ENCODE data around the gene CARNS1.

The CARNS1 gene

DNA sequence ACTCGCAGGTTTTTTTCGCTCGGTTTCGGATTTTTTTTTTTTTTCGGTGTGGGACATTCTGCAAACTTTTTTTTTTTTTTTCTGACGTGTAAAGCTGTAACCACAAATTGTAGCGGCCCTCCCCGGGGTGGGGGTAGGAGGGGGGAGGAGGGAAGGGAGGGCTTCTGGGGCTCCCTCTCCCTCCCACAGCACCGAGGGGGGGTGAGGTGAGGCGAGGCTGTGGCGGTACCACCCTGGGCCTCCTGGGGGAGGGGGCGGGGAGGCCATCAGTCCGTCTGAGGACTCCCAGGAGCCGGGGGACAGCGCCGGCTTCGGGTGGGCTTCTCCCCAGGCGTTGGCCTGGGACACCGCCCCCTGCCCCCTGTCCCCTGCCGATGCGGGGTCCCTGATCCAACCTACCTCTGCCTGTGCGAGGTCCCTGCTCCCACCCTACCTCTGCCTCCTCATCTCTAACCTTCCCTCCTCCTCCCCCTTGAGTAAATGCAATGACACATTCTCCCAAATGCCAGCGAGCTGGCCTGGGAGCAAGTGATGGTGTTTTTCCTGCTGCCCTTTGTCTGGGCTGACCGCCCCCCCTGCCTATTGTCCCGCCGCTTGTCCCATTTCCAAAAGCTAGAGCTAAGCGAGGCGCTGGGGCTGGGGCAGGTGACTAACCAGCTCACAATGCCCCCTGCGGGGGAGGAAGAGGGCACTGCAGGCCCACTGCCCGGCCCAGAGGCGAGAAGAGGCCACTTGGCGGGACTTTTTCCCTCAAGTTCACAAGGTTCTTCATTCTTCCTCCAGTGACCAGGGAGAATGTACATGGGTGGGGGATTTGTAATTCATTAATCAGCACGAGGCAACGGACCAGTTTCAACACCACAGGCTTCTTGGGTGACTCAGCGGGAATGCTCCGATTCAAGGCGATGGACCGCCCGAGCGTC lies 41.6 kb upstream of the CARNS1 start:
- TF ChIP-seq, protein P1, sequence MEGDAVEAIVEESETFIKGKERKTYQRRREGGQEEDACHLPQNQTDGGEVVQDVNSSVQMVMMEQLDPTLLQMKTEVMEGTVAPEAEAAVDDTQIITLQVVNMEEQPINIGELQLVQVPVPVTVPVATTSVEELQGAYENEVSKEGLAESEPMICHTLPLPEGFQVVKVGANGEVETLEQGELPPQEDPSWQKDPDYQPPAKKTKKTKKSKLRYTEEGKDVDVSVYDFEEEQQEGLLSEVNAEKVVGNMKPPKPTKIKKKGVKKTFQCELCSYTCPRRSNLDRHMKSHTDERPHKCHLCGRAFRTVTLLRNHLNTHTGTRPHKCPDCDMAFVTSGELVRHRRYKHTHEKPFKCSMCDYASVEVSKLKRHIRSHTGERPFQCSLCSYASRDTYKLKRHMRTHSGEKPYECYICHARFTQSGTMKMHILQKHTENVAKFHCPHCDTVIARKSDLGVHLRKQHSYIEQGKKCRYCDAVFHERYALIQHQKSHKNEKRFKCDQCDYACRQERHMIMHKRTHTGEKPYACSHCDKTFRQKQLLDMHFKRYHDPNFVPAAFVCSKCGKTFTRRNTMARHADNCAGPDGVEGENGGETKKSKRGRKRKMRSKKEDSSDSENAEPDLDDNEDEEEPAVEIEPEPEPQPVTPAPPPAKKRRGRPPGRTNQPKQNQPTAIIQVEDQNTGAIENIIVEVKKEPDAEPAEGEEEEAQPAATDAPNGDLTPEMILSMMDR (IDR thresholded peaks at IDR 0.05): no peak

DNA sequence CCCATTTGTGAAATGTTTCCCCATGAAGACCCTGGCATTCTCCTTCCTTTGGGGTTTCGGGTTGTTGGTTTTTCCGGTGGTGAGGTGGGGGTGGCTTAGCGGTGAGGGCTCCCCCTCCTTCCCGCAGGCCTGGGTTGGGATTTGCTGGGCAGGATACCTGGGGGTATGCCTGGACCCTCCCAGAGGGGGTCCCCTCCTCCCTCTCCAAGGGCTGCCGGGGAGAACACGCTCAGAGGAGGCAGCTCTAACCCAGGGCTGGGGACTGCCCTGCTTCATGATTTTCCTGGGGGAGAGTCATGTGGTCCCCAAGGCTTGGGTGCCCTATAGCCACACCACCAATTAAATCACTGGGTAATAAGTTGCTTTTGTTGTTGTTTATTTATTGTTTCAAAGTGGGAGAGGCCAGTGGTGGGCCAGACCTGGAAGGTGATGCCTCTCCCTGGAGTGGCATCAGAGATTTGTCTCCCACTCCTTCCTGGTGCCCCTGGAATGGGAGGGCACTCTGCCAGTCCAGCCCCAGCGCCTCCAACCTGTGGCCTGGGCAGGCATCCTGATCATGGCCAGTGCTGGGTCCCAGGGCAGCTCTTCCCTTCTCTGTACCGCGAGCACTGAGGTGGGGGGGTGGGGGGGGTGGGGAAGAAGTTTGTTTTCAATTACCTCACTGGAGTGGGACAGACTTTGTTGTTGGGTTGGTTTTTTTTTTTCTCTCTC lies 40.8 kb upstream of the CARNS1 start:
- TF ChIP-seq, protein P1 (IDR thresholded peaks at IDR 0.05): no peak

DNA sequence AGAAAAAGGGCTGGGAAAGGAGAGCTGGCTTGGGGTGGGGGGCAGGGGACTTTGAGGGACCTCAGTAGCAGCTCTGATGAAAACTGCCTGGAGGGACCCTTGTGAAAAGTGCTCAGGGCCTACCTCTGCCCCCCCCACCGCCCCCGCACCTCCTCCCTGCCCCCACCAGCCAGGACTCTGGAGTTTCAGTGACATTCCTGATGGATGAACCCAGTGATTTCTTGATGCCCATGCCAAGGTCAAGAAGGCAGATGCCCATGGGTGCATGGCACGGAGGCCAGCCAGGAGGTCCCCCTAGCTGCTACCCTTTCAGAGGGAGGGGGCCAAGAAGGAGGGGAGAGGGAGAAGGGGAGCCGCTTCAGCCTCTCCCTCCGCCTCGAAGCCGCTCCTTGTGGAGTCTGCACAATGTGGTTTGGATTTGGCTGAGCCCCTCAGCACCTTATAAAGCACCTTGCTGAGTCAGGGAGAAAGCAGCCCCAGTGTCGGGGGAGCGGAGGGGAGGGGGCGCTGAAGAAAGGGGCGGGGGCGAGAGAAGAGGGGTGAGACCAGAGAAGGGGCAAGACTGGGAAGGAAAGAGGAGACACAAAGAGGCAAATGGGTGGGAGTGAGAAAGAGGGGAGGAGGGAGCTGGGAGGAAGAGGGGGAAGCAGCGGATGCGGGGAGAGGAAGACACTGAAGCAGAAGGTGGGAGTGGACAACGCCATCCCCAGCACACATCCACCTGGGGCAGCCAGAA lies 40.0 kb upstream of the CARNS1 start:
- TF ChIP-seq, protein P1 (IDR thresholded peaks at IDR 0.05): no peak

DNA sequence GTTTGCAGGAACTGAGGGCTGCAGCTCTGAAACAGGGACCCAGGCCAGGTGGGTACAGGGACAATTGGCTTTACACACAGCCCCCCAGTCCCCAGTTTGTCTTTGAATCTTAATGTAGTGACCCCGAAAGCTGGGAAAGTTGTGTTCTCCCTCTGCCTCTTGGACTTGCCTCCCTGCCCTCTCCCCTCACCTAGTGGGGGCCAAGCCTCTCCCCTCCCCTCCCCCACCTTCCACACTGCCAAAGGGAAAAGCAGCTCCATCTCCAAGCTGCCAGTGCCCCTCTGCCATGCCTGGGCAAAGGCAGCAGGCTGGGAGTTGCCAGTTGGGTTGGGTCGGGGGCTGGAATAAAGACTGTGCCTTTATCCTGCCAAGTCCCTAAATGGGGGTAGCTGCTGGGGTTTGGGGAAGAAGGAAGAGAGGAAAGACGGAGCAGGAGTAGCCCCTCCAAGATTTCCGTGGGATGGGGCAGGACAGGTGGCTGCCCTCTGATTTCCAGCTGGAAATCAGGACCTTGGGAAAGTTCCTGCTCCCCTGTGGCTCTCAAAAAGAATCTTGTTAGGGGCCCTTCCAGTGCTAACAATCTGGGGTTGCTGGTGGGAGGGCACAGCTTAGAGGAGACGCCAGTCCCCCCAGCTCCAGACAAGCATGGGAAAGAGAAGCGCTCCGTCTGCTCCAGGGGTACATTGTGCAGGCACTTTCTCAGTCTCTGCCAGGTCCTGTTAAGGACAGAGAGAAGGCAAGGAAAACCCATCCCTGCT lies 39.2 kb upstream of the CARNS1 start:
- TF ChIP-seq, protein P1 (IDR thresholded peaks at IDR 0.05): no peak

DNA sequence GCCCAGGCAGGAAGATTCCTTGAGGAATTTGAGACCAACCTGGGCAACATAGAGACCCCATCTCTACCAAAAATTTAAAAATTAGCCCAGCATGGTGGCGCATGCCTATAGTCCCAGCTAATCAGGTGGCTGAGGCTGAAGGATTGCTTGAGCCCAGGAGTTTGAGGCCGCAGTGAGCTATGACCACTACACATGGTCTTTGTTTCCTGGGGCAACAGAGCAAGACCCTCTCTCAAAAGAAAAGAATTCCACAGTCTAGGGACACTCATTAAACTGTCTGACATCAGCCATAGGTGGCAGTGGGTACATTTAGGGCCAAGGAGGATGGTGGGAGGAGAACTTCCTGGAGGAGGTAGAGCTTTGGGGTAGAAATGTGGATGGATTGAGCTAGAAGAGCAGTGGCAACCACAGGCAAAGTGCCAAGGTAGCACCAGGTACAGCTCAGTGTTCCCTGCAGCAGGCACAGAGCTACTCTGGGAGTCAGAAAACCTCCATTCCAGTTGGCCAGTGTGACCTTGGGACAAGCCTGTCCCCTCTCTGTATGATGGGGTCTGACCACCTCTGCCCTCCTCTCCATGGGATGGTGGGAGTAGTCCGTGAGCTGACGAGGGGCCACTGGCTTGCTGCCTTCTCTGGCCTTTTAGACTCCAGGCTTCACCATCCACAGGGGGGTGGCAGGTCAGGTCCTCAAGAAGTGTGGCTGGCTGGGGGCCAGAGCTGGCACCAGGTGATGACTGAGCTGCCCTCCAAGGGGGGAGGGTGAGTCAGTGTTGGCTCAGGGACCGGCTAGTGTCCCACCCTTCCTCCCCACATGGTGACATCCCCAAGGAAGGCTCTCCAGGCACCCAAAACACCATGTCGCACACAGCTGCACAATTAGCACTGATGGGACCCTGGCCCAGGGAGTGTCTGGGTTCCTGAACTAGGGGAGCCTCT lies 38.3 kb upstream of the CARNS1 start:
- TF ChIP-seq, protein P1 (IDR thresholded peaks at IDR 0.05): no peak

DNA sequence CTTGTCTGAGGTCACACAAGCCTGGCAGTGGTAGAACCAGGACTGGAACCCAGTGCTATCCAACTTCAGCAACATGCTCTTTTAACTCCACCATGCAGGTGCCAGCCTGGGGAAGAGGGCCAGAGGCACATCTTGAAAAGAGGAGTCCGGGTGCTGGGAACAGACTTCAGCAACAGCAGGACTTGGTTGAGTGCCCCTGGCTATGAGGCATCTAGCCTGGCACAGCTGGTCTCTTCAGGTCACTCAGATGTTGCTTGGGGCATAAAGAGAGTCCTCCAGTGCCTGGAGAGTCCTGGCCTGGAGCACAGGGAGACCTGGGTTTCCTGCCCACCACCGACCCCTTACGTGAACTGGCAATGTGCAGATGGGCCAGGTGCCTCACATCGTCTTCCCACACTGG lies 36.9 kb upstream of the CARNS1 start:
- TF ChIP-seq, protein P1 (IDR thresholded peaks at IDR 0.05): no peak
